ENCODE measurements around the gene STOM. TPM values are rescaled to one million over a fixed set of nuclear protein-coding genes. Genes with fewer than 3 reads are reported as not detected.

STOM gene
- polyA plus RNA-seq, 3 donors: 23.8 to 66.9 (median 63.8) TPM

- Histone ChIP-seq H3K27ac (ENCODE audit: low read depth in 1 of 2, low read length in 2 of 2) (no peak overlapping the region), H3K27me3 (ENCODE audit: control insufficient read depth in 2 of 2, insufficient read depth in 2 of 2, low read length in 2 of 2) (peaks cover 0 to 4% of the 10 kb centered on the region in 2 donors), H3K4me1 (ENCODE audit: control insufficient read depth in 1 of 2, insufficient read depth in 2 of 2, low read length in 2 of 2) (peaks cover 34 to 41% of the 10 kb centered on the region in 2 donors), H3K4me3 (replicated peaks in 1 of 3; ENCODE audit: low read depth in 2 of 3, low read length in 3 of 3) (no peak overlapping the region), H3K9me3 (replicated peaks in 1 of 2; ENCODE audit: control insufficient read depth in 1 of 2, insufficient read depth in 1 of 2, low read length in 2 of 2) (no peaks in the 10 kb centered on the region), H3K36me3 (replicated peaks in 1 of 2; ENCODE audit: control insufficient read depth in 1 of 2, insufficient read depth in 2 of 2, low read length in 2 of 2) (peaks cover 2 to 29% of the 10 kb centered on the region in 2 donors), H4K20me1 (ENCODE audit: insufficient read depth, low read length) (peaks cover 4% of the 10 kb centered on the region), H3K79me2 (ENCODE audit: insufficient read depth, low read length) (peaks cover 20% of the 10 kb centered on the region), H2AFZ (ENCODE audit: insufficient read depth, low read depth, low read length, poor library complexity, severe bottlenecking) (no peak overlapping the region), H3K4me2 (replicated peaks; ENCODE audit: extremely low read depth, low read length, poor library complexity, severe bottlenecking) (no peak overlapping the region), H3K9ac (ENCODE audit: insufficient read depth, low read length, poor library complexity, severe bottlenecking) (no peak overlapping the region)
- DNase-seq: no peak
- TF ChIP-seq CTCF (IDR thresholded peaks at IDR 0.05): no peak
- peaks cover 3 to 6% (median 4%) of the 10 kb centered on the region in 3 donors for H3K27me3 Mint-ChIP-seq (ENCODE audit: low read depth in 3 of 3)
- peak overlapping the region in 2 of 7 donors; percentile 39 to 77 for H3K27ac Mint-ChIP-seq
- WGBS (ENCODE audit: insufficient coverage): 96% methylated on average over 9 of the region's 13 CpGs
- intact Hi-C loops (cut with micrococcal nuclease): no loop called here
- H3K4me3 Mint-ChIP-seq: no peak overlapping the region
- peaks cover 14 to 32% of the 10 kb centered on the region in 2 donors for H3K36me3 Mint-ChIP-seq
- peaks cover 41% of the 10 kb centered on the region for H3K4me1 Mint-ChIP-seq
- H3K9me3 Mint-ChIP-seq: no peaks in the 10 kb centered on the region
Observed at GRCh38 chr9:121294866-121295661, 75.0 kb downstream of the STOM start.

- peaks cover 15 to 33% of the 10 kb centered on the region in 2 donors for H3K36me3 Mint-ChIP-seq
- H2AFZ ChIP-seq (ENCODE audit: insufficient read depth, low read depth, low read length, poor library complexity, severe bottlenecking): no peak overlapping the region
- peaks cover 45% of the 10 kb centered on the region for H3K4me1 Mint-ChIP-seq
- peaks cover 38 to 42% of the 10 kb centered on the region in 2 donors for H3K4me1 ChIP-seq (ENCODE audit: control insufficient read depth in 1 of 2, insufficient read depth in 2 of 2, low read length in 2 of 2)
- no peak overlapping the region for H3K4me3 ChIP-seq (replicated peaks in 1 of 3; ENCODE audit: low read depth in 2 of 3, low read length in 3 of 3)
- H3K9me3 ChIP-seq (replicated peaks in 1 of 2; ENCODE audit: control insufficient read depth in 1 of 2, insufficient read depth in 1 of 2, low read length in 2 of 2): no peaks in the 10 kb centered on the region
- H3K27me3 Mint-ChIP-seq (ENCODE audit: low read depth in 3 of 3): peaks cover 2 to 5% (median 3%) of the 10 kb centered on the region in 3 donors
- intact Hi-C loops (cut with micrococcal nuclease): no loop called here
- no peak overlapping the region for H3K4me2 ChIP-seq (replicated peaks; ENCODE audit: extremely low read depth, low read length, poor library complexity, severe bottlenecking)
- H3K79me2 ChIP-seq (ENCODE audit: insufficient read depth, low read length): peaks cover 23% of the 10 kb centered on the region
- H3K4me3 Mint-ChIP-seq: no peak overlapping the region
- H3K9me3 Mint-ChIP-seq: no peaks in the 10 kb centered on the region
- DNase-seq: no peak
- H3K27ac Mint-ChIP-seq: no peak overlapping the region
- WGBS (ENCODE audit: insufficient coverage): 85% methylated on average over 6 of the region's 6 CpGs
- H4K20me1 ChIP-seq (ENCODE audit: insufficient read depth, low read length): peaks cover 4% of the 10 kb centered on the region
- peaks cover 2 to 29% of the 10 kb centered on the region in 2 donors for H3K36me3 ChIP-seq (replicated peaks in 1 of 2; ENCODE audit: control insufficient read depth in 1 of 2, insufficient read depth in 2 of 2, low read length in 2 of 2)
- TF ChIP-seq CTCF (IDR thresholded peaks at IDR 0.05): no peak
- H3K27ac ChIP-seq (ENCODE audit: low read depth in 1 of 2, low read length in 2 of 2): no peak overlapping the region
- H3K9ac ChIP-seq (ENCODE audit: insufficient read depth, low read length, poor library complexity, severe bottlenecking): no peak overlapping the region
- peaks cover 0 to 2% of the 10 kb centered on the region in 2 donors for H3K27me3 ChIP-seq (ENCODE audit: control insufficient read depth in 2 of 2, insufficient read depth in 2 of 2, low read length in 2 of 2)
Observed at GRCh38 chr9:121294151-121294743, 75.8 kb downstream of the STOM start.
